GM21381 (cell line): ENCODE data around the gene PKM.

Experiments used
- ATAC-seq: cut with Tn5 transposase; IDR thresholded peaks from one replicate; pipeline ENCODE4 v1.9.1; 2021; ENCODE audit warnings: mild to moderate bottlenecking, moderate library complexity; ENCODE audit not compliant: unreplicated experiment

PKM gene

DNA sequence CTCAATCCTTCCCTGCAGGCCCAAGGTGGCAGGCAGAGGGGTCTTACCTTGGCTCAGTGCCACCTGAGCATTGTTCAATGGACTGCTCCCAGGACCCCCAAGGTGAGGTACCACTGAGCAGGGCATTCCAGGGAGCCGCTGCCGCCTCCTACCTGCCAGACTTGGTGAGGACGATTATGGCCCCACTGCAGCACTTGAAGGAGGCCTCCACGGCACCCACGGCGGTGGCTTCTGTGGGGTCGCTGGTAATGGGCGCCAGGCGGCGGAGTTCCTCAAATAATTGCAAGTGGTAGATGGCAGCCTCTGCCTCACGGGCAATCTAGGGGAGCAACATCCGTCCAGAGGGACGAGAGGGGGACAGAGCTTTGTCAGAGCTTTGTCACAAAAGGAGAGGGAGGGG is 28.7 kb downstream of the PKM start:
- ATAC-seq, result no peak

DNA sequence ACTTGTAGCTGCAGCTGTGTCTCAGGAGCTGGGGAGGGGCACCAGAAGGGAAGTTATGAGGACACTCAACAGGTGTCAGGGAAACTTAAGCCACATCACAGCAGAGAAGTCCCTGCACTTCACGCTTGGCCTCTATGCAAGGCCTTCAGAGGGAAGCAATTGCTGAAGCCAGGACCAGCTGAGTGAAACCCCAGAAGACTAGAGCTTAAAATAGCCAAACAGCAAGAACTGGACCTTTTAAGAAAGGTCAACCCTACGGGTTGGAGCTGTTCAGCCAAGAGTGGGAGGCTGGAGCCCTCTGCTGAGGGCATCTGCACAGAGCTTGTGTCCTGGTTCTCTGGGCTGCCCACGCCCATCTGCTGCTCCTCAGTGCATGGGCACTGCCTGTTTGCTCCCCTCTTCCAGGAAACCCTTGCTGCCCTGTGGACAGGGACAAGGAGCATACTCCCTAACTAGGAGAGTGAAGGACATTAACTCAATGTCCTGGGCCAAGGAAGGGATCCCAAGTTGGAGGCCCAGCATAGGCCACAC is 29.5 kb downstream of the PKM start:
- no peak for ATAC-seq

DNA sequence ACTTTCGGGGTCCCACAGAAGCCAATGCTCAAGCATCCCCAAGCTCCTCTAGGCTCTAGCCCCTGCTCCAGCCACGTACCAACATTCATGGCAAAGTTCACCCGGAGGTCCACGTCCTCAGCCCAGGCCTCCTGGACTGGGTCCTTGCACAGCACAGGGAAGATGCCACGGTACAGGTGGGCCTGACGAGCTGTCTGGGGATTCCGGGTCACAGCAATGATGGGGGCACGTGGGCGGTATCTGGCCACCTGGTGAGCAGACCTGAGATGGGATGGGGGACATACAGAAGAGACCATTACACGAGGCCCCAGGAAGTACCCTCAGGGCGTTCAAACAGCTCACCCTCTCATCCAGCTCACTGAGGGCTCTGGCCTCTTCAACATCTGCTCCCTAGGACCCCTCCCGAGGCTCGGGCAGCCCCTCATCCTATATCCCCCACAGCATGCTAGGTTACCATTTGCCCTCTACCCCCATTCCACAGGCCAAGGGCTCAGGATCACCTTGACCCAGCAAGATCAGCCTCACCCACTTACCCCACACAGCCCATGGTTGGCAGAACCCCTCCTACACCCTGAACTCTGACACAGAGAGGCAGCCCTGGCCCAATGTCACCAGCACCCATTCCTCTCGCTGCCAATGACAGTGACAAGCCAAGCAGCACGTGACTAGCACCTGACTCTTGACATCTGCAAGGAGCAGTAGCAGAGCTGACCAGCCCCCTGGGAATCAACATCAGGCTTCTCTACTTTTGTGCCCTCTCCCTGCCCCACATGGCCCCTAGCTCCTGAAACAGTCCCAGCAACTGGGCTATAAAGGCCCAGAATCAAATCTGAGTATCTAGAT is 30.4 kb downstream of the PKM start:
- ATAC-seq, result no peak

DNA sequence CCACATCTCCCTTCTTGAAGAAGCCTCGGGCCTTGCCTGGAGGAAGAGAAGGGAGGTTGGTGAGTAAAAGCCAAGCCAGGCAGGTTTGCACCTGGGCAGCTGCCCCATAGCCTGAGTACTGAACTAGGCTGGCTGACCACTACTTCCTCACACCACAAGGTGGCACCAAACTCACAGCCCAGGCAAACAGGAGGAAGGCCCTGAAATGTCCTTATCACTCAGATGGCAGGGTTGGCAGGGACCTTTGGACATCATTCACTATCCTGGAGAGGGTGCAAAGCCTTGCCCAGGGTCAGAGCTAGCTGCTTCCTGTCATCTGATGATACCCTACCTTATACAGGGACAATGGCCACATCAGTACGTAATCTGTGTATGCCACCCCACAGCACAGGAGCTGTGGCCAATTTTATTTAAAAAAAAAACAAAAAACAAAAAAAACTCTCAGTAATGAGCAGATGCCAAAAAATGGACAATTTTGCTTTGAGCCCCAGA is 31.2 kb downstream of the PKM start:
- ATAC-seq, result no peak

DNA sequence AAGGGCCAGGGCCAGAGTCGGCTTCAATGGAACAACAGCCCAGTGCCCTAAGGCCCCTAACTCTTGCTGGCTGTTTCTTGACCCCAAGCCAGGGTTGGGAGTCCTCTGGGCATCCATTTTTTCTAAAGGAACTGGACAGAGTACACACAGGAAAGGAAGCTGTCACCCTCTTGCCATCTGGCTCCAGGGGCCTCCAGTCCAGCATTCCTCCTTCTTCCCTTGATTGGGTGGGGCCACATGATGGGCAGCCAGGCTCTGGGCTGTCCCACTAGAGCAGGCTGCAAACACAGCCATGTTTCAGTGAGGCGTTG is 31.8 kb downstream of the PKM start:
- no peak for ATAC-seq

DNA sequence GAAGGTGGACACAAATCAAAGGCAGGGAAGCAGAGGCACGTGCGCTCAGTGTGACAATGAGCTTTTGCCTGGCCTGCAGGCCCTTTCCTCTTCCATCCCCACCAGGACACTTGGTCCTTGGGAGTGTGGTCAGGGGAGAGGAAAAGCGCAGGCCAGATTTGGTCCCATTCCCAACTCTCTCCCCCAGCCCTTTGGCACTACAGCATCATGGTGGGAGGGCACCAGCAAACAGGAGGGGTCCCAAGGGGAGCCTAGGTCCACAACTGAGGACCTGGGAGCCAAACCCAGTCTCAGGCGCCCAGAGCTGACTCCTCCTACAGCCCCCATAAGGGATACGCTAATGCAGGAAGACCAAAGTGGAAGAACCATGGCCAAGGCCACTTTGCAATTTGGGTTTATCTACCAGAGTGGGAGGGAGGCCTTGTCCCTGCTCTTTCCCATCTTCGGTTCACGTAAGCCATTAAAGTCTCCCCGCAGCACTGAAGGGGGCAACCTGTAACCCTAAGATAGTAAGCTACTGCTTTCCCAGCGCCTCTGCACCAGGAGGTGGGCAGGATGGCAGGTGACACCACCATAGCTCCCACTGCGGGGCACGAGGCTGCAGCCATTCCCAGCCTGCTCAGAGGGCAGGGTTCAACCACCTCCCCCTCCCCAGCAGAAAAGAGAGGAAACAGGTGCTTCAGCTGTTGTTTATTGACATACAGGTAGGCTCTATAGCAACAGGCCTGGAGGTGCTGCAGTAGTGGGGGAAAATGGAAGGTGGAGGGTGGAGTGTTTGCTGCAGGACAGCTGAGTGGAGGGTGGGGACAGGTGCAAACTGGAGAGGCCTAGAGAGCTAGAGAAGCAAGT is 32.4 kb downstream of the PKM start:
- no peak for ATAC-seq

DNA sequence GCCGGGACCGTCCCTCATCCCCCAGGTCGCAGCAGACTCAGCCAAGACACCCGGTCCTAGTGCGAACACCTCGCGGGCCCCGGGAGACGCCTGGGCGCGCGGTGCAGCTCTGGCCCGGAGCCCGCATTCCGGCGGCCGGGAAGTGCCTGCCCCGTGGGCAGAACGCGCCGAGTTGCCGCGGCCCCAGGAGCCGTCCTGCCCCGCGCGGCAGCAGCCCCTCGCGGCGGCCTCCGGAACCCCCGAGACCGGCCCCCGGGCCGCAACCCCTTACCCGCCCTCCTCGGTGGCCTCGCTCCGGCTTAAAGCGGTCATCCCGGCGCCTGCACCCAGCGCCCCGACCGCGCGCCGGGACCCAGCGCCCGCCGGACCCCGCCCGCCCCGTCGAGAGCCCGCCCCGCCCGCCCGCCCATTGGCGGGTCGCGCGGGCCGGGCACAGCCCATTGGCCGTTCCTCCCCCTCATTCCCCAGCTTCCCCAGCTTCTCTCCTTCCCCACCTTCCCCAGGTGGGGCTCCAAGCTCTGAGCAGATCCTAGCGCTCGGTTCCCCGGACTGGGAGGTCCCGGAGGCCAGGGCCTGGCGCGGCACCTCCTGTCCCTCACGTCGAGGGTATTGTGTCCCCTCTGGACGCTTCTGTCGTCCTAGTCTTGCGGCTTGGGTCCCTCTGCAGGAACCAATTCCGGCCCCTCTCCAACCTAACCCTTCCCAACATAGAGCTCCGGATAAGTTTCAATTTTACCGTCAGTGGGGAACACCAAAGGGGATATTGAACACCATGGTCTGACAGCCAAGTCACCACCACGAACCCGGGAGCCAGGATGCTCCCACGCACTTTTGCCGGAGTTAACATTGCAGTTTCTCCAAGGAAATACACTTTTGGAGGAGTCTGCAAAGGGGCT is 33.3 kb downstream of the PKM start, which contains the start of gene GRAMD2A:
GRAMD2A (minus strand) TSS at position 328 of the 896 bp plus-strand sequence.
- ATAC-seq, result no peak

DNA sequence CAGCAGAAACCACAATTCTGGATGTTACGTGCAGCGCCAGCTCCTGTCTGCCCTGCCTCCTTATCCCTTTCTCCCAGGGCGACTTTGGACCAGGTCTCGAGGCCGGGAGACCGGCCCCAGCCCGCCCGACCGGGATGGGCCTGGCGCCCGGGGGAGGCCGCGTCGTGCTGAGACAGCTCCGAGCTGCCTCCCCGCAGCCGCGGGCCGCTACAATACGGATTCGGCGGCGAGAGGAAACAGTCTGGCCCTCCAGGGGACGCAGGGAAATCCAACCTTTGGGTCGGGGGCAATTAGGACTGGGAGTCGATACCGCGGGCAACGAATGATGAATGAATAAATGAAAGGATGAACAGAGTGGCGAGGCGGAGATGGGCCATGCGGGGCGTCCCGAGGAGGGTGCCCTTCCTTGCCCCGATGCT is 33.9 kb downstream of the PKM start:
- ATAC-seq, result no peak

DNA sequence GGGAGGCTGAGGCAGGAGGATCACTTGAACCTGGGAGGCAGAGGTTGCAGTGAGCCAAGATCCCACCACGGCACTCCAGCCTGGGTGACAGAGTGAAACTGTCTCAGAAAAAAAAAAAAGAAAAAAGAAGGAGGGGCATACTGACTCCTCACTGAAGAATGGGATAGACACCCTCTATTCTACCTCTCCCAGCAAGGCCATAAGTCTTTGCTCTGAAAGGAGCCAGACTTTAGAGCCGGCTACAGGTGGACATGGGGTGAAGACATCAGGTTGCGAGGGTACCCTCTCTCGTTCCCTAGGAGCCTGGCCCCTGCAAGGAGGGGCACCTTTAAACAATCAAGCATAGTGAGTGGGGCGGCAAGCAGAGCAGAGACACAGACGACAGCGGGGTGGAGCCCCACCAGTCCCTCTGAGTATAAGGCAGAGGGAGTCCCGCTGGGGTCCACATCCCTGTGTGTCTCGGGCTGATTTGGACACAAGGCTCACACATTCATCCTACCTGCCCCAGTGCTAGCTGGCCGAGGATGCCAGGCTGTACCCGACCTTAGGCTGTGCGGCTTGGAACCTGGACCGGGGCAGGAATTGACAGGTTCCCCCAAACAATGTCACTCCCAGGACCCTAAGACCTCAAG is 34.5 kb downstream of the PKM start:
- ATAC-seq, result no peak

DNA sequence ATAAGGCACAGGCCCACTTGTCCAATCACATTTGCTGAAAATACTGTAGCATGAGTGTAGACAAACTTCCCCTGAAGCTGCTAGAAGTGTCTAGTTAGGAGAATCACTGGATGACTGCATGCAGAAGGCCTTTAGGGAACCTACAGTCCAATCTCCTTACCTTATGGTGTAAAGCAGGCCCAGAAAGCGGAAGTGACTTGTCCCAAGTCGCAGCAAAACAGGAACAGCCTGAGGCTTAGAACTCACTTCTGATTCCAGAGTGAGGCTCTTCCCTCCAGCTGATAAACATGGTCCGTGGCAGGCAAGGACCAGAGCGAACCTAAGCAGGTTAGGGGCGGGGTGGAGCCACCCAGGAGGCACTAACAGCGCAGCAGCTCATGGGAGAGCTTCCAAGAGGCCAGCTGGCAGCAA is 35.9 kb downstream of the PKM start:
- no peak for ATAC-seq

DNA sequence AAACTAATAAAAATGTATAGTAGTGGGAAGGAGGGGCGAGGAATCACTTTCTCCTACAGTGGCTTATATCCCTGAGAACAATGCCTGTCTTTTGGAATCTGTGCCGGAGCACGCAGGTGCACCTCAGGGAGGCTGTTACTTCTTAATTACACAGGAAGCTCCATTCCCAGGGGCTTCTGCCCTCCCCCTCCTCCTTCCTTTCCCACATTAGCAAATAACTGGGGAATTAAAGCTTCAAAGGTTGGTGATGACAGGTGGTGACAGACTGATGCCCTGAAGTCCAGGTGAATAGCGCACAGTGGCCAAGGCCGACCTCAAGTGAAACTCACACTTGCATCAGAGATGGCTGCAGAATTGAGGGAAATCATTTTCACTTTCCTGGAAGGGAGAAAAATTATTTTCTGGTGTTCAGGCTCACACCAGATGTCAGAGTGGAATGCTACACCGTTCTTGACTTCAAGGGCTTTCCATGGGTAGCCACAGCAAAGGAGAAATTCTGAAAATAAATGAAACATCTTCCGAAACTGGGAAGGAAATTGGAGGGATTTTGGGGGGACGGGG is 37.1 kb downstream of the PKM start:
- ATAC-seq, result no peak

DNA sequence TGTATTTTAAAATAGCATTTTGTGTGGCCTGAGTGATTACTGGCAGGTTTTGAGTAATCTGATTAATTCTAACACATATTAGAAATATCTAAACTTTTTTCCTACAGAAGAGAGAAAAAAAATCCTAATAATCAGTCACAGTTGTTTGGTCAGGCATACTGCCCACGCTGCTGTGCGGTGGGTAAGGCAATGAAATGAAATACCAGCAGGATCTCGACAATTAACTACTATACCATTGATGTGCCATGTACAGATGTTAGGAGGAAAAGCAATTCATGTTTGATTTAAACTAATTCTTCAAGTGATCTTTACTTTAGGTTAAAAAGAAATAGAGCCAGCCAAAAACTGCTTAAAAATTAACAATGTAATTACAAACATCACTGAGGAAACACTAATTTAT is 38.6 kb downstream of the PKM start:
- ATAC-seq, result no peak

DNA sequence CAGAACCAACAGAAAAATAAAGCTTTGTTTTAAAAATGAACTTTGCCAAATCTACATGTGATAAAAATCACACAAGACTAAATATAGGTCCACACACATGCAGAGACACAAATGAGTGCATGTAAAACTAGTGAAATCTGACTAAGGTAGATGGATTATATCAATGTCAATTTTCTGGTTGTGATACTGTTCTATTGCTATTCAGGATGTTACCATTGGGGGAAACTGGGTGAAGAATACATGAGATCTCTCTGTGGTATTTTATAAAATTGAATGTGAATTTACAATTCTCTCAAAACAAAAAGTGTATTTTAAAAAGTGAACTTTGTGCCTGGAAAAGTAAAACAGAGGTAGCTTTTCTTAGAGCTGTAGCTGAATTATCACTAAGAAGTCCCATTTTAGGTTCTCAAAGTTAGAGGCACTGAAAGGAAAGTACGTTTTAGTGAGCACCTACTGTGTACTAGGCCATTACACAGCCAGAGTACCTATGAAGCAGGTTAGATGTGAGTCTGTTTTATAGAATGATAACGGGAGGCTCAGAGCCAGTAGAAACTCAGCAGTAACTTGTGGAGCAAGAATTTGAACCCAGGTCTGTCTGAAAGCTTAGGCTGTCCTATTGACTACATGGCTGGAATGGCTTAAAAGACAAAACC is 41.6 kb downstream of the PKM start:
- ATAC-seq, result no peak

DNA sequence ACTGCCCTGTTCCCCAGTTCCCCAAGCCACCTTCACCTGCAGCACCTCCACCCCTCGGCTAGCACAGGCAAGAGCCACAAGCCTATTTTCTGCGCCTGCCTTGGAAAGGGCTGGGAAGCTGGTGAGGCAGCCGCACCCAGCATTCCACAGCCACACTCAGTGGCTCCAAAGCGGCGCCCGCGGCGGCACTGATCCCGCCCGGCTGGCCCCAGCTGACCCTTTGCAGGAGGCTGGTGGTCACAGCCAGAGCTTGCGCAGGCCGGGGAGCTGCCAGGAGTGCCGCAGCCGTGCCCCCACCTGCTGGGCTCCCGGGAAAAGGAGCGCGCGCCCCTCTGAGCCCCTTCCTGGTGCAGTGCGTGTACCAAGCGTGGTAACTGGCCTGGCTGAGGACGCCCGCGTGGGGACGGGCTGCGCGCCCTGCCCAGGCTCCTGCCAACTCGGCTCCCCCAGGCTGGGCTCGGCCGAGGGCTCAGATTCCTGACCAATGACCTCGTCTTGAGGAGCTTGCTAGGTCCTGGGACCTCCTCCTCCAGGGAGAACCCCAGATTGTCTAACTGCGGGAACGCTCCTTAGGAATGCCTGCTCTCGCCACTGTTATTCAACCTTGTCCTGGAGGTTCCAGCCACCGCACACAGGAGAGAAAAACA is 46.7 kb downstream of the PKM start:
- ATAC-seq, result no peak

DNA sequence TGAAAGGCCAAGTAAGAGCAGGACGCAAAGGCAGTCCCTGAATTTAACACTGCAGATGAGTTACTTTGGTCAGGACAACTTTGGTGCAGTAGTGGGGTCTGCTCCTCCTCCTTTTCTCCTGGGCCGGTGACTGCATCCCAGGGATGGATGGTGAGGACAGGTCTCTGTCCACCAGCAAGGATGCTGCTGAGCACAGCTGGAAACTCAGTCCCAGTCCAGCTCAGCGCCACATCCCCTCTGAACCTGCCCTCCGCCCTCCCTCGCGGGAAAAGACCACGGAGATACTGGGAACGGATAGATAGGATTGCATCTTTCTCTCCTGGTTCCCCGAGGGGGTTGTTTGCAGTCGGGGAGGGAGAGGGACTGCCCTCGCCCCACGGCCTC is 47.2 kb downstream of the PKM start:
- no peak for ATAC-seq

DNA sequence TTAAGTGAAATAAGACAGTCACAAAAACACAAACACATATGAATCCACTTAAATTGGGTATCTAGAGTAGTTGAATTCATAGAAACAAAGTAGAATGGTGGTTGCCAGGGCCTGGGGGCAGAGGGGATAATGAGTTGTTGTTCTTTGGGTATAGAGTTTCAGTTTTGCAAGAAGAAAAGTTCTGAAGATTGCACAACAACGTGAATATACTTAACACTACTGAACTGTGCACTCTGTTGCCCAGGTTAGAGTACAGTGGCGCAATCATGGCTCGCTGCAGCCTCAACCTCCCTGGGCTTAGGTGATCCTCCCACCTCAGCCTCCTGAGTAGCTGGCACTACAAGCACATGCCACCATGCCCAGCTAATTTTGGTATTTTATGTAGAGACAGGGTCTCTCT is 48.3 kb downstream of the PKM start:
- no peak for ATAC-seq

DNA sequence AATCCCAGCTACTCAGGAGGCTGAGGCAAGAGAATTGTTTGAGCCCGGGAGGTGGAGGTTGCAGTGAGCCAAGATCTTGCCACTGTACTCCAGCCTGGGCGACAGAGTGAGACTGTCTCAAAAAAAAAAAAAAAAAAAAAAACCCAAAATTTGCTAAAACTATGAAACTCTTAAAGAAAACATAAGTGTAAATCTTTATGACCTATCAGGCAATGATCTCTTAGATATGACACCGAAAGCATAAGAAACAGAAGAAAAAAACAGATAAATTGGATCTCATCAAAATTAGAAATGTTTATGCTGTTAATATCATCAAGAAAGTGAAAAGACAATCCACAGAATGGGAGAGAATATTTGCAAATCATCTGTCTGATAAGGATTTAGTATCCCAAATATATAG is 48.7 kb downstream of the PKM start:
- no peak for ATAC-seq

DNA sequence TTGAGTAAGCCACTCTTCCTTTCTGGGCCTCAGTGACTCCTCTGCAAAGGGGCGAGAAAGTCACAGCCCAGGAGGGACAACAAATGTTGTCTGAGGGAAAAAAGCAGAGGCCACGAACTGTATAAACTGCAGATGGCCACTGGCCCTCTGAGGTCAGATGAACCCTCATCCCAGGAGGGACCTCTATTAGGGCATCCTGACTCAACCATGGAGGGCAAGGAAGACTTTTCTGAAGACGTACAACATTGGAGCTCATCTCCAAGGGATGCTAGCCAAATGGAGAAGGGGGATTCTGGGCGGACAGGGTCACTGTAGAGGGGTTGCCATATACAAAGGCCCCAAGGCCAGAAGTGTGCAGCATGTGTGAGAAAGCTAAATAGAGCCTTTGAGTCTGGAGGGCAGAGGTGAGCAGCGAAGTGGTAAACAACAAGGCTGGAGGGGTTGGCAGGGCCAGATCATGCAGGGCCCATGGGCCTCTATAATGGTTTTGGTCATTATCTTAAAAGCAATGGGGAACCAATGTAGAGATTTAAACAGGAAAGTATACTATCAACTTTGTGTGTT is 50.1 kb downstream of the PKM start:
- ATAC-seq, result no peak
